Gastroesophageal sphincter (tissue), 3 donors: Measurements from ENCODE around the gene SH3RF1.

ENCODE experiments used
- POLR2AphosphoS5 ChIP-seq: sonication (generic); formaldehyde crosslinking; IDR thresholded peaks from one replicate; pipeline ENCODE4 v1.6.1; 2017; ENCODE audit warnings: antibody characterized with exemption
- TF ChIP-seq, protein P1 (sequence below), 4 experiments: fragments of 200-600 bp in 2 of 4; fragments of 450-650 bp in 2 of 4; sonication (generic) in 1 of 4; IDR thresholded peaks; one replicate each; pipeline ENCODE4 v1.5.1; 2017 to 2019; ENCODE audit warnings: antibody characterized with exemption in 4 of 4, mild to moderate bottlenecking in 2 of 4, moderate library complexity in 2 of 4

- TF ChIP-seq, protein P1, sequence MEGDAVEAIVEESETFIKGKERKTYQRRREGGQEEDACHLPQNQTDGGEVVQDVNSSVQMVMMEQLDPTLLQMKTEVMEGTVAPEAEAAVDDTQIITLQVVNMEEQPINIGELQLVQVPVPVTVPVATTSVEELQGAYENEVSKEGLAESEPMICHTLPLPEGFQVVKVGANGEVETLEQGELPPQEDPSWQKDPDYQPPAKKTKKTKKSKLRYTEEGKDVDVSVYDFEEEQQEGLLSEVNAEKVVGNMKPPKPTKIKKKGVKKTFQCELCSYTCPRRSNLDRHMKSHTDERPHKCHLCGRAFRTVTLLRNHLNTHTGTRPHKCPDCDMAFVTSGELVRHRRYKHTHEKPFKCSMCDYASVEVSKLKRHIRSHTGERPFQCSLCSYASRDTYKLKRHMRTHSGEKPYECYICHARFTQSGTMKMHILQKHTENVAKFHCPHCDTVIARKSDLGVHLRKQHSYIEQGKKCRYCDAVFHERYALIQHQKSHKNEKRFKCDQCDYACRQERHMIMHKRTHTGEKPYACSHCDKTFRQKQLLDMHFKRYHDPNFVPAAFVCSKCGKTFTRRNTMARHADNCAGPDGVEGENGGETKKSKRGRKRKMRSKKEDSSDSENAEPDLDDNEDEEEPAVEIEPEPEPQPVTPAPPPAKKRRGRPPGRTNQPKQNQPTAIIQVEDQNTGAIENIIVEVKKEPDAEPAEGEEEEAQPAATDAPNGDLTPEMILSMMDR (IDR thresholded peaks at IDR 0.05): no peak
- TF ChIP-seq POLR2AphosphoS5: no peak
Observed at GRCh38 chr4:169136796-169137557, 133.8 kb downstream of the SH3RF1 start.
